Activated B cell treated with CpG ODN at 0.5 μM for 24 hours (primary cell): ENCODE data around the gene SIRT3. TPM values are rescaled to one million over a fixed set of nuclear protein-coding genes. Genes with fewer than 3 reads are reported as not detected.
"Not testable (repeated sequence)": the region's sequence is repeated elsewhere in the genome, so short reads cannot be mapped to it uniquely, and the experiment has no call there.

Experiments used
- ATAC-seq: fragments of 200-7000 bp; cut with Tn5 transposase; one replicate; pipeline ENCODE4 v1.10.0; 2021; ENCODE audit warnings: low read depth, mild to moderate bottlenecking, moderate library complexity
- CTCF ChIA-PET: fragments of 350-600 bp; sonication (Branson Sonifier 250); formaldehyde crosslinking; loops from one replicate; lab custom pipeline; 2021; ENCODE audit warnings: antibody characterized with exemption; lab: Charles Lee
- POLR2A ChIA-PET: fragments of 350-600 bp; sonication (Branson Sonifier 250); formaldehyde crosslinking; loops from one replicate; lab custom pipeline; 2021; ENCODE audit warnings: antibody characterized with exemption; lab: Charles Lee
- DNase-seq: peaks from one replicate; pipeline ENCODE4 v3.0.0; 2022
- H3K27ac Mint-ChIP-seq: one replicate; pipeline ENCODE4 v1.8.0; 2020; ENCODE audit warnings: mixed read lengths
- H3K27me3 Mint-ChIP-seq: one replicate; pipeline ENCODE4 v1.8.0; 2021; ENCODE audit warnings: mixed read lengths
- H3K36me3 Mint-ChIP-seq: one replicate; pipeline ENCODE4 v1.8.0; 2021; ENCODE audit warnings: low read depth, mixed read lengths
- H3K4me1 Mint-ChIP-seq: one replicate; pipeline ENCODE4 v1.8.0; 2021; ENCODE audit warnings: mixed read lengths
- H3K4me3 Mint-ChIP-seq: one replicate; pipeline ENCODE4 v1.8.0; 2020; ENCODE audit warnings: mild to moderate bottlenecking, mixed read lengths
- H3K9me3 Mint-ChIP-seq: one replicate; pipeline ENCODE4 v1.8.0; 2020; ENCODE audit warnings: mixed read lengths
- CTCF ChIP-seq: fragments of 200-600 bp; IDR thresholded peaks from one replicate; pipeline ENCODE4 v1.8.0; 2022; ENCODE audit warnings: antibody characterized with exemption, mild to moderate bottlenecking
- intact Hi-C: fragments of 100-400 bp; cut with micrococcal nuclease; formaldehyde crosslinking; loops from one replicate; pipeline ENCODE4 v1.15.1; 2024
- total RNA-seq: library from RNA; stranded (reverse); gene quantifications from 2 replicates; pipeline ENCODE4 v1.2.3, GENCODE V29; 2022

Gene SIRT3
- total RNA-seq, 1 donor from 2014 or later, result 21.8 TPM

- DNase-seq (no peak), ATAC-seq (no peak)
- Mint-ChIP-seq H3K4me1 (peaks cover 36% of the 10 kb centered on the region), H3K4me3 (no peak overlapping the region), H3K36me3 (peaks cover 60% of the 10 kb centered on the region), H3K27me3 (no peaks in the 10 kb centered on the region), H3K9me3 (no peaks in the 10 kb centered on the region), H3K27ac (no peak overlapping the region)
- intact Hi-C loops, result no loop called here
- ChIA-PET CTCF (interaction anchor here (0.7 kb wide), 1 partner anchor 11 kb away, joined by 3 read pairs; no protein-coding TSS in a partner anchor), POLR2A (no interaction called here)
- no peak for TF ChIP-seq CTCF
These were observed 4.2 kb upstream of the SIRT3 start for GRCh38 chr11:240315-240714.

GRCh38 chr11:238346-238745 lies 2.2 kb upstream of the SIRT3 start:
- not testable (repeated sequence) for ATAC-seq, H3K9me3 Mint-ChIP-seq, H3K27me3 Mint-ChIP-seq, H3K27ac Mint-ChIP-seq, DNase-seq
- POLR2A ChIA-PET, result interaction anchor here (1.1 to 3.1 kb wide), 5 partner anchors 10 to 176 kb away, joined by 3 to 55 read pairs (median 3); partner anchors contain the start of genes B4GALNT4, BET1L, RIC8A and SIGIRR
- H3K4me1 Mint-ChIP-seq, result peaks cover 40% of the 10 kb centered on the region
- peaks cover 44% of the 10 kb centered on the region for H3K36me3 Mint-ChIP-seq
- CTCF ChIA-PET, result interaction anchor here (1.0 to 1.8 kb wide), 2 partner anchors 12 to 66 kb away, joined by 3 to 9 read pairs; no protein-coding TSS in a partner anchor
- H3K4me3 Mint-ChIP-seq, result peak overlapping the region; percentile 98
- intact Hi-C loops, result loop anchor here (5.0 kb wide), 1 partner anchor 49 kb away; the partner anchor contains the start of gene PGGHG

DNA sequence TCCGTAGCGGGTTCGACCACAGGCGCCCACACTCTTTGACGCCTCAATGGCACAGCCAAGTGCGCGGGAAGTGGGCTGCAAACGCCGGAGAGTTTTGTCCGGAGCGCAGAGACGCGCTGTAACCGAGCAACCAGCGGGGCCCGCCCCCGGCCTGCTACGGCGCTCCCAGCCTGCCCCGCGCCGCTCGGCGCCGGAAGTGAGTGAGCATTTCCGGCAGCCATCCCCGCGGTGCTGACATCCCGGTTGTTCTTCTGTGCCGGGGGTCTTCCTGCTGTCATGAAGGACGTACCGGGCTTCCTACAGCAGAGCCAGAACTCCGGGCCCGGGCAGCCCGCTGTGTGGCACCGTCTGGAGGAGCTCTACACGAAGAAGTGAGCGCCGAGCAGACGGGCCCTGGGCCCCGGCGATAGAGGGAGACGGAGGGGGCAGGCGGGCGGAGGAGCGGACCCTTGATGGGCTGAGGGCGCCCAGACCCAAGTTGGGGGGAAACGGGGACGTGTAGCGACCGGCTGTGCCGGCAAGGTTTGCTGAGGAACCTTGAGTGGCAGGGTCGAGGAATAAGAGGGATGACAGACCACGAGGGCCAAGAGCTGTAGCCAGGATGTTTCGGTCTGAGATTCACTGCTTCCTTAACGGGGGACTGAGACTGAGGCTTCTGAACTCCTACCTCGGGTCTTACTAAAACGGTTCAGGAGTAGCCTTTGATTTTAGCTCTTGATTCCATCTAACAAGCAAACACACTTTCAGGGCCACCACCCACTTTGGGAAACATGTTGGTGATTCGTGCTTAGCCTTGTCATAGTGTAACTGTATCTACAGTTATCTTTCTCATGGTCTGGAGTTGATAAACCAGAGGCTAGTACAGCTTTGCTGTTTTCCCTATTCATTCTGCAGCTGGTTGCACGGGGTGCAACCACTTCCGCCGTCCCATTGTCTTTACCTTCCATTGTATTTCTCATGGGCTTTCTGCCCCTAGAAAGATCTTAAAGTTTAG lies 929 bp upstream of the SIRT3 start, which contains the start of gene PSMD13:
Gene PSMD13, plus strand, starts transcription at position 203 of the 994 bp plus-strand sequence. Its CDS starts 74 bp downstream, at position 277.
- ChIA-PET POLR2A (interaction anchor here (0.8 to 3.1 kb wide), 20 partner anchors 12 to 301 kb away, joined by 3 to 55 read pairs (median 4); partner anchors contain the start of genes B4GALNT4, BET1L, HRAS and IFITM2), CTCF (interaction anchor here (1.8 kb wide), 1 partner anchor 14 kb away, joined by 9 read pairs; no protein-coding TSS in a partner anchor)
- Mint-ChIP-seq H3K27ac (peak within 1 kb of the TSS; percentile 99), H3K4me1 (peaks cover 41% of the 10 kb centered on the region), H3K9me3 (no peaks in the 10 kb centered on the region), H3K4me3 (peak within 1 kb of the TSS; percentile 98), H3K27me3 (no peaks in the 10 kb centered on the region), H3K36me3 (peaks cover 37% of the 10 kb centered on the region)
- TF ChIP-seq CTCF, result no peak
- intact Hi-C loops, result loop anchor here (1.0 to 5.0 kb wide), 8 partner anchors 30 to 300 kb away; partner anchors contain the start of genes BET1L, LRRC56, PGGHG and RIC8A
- peak; percentile 78 for ATAC-seq
- peak; percentile 85 for DNase-seq

GRCh38 chr11:235609-235996 lies 539 bp downstream of the SIRT3 start:
- Mint-ChIP-seq H3K4me1 (peaks cover 35% of the 10 kb centered on the region), H3K27me3 (no peaks in the 10 kb centered on the region), H3K4me3 (peak overlapping the region; percentile 90), H3K27ac (peak overlapping the region; percentile 86), H3K36me3 (peaks cover 24% of the 10 kb centered on the region), H3K9me3 (no peaks in the 10 kb centered on the region)
- ChIA-PET CTCF (no interaction called here), POLR2A (interaction anchor here (2.4 to 3.1 kb wide), 2 partner anchors 22 to 28 kb away, joined by 6 to 55 read pairs; partner anchors contain the start of genes BET1L and RIC8A)
- intact Hi-C loops, result loop anchor here (5.0 kb wide), 1 partner anchor 52 kb away; the partner anchor contains the start of gene PGGHG
- no peak for TF ChIP-seq CTCF
- DNase-seq, result no peak
- ATAC-seq, result peak; percentile 5

DNA sequence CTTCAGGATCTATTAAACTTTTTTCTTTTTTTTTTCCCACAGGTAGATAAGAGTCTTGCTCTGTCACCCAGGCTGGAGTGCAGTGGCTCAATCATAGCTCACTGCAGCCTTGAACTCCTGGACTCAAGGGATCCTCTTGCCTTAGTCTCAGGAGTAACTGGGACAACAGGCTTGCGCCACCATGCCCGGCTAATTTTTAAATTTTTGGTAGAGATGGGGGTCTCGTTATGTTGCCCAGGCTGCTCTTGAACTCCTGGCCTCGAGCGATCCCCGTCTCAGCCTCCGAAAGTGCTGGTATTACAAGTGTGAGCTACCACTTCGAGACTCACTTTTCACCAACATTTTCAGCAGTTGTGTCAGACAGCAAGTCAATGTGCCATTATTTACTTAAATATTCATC lies 962 bp downstream of the SIRT3 start:
- Mint-ChIP-seq H3K9me3 (no peaks in the 10 kb centered on the region), H3K27ac (no peak overlapping the region), H3K27me3 (no peaks in the 10 kb centered on the region), H3K4me3 (peak overlapping the region; percentile 90), H3K36me3 (peaks cover 23% of the 10 kb centered on the region), H3K4me1 (peaks cover 35% of the 10 kb centered on the region)
- ATAC-seq (no peak), DNase-seq (no peak)
- TF ChIP-seq CTCF, result no peak
- ChIA-PET CTCF (interaction anchor here (0.8 kb wide), 1 partner anchor 15 kb away, joined by 3 read pairs; no protein-coding TSS in a partner anchor), POLR2A (interaction anchor here (0.7 to 3.1 kb wide), 3 partner anchors 27 to 28 kb away, joined by 3 to 55 read pairs (median 5); partner anchors contain the start of genes BET1L and RIC8A)
- intact Hi-C loops, result loop anchor here (5.0 kb wide), 1 partner anchor 52 kb away; the partner anchor contains the start of gene PGGHG
